ENCODE results near the gene PJVK. TPM values are rescaled to one million over a fixed set of nuclear protein-coding genes. Genes with fewer than 3 reads are reported as not detected.

The PJVK gene
- total and polyA plus RNA-seq, 10 of the 15 experiments (the other 5 are each of a cell fraction or from before 2014, with no cell fraction given) = 1.8 to 6.8 (median 3.2) TPM

DNA sequence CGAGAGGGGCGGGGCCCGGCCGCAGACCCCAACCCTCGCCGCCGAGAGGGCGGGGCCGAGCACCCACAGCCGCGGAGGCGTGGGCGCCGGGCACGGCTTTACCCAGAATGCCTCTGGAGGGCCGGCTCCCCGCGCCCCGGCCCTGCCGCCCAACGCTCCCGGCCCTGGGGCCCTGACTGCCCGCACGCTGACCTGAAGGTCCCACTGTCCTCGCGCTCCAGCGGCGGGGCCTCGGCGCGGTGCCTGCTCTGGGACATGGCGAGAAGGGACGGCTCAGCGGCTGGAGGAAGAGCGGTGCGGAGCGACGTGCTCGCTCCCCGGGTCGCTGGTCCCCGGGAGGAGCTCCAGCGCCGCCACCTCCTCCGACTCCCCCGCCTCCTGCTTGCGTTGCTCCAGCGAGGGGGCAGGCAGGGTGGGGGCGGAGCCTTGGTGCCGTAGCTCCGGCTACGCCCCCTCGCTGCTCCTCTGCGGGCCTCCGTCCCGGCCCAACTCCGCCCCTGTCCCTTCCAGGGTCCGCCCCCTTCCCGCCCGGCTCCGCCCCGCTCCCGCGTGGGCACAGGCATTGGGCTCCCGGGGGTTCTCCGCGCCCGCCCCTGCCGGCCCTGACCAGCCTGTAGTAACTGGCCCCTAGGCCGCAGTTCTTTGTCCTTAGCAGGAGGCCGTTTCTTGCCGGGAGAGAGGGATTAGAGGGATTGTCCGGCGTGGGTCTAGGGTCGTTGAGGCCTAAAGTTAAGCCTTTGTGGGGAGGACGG lies at the start of gene PJVK, which contains the start of gene PRKRA (continued):
- TF ChIP-seq TAF1 (IDR thresholded peaks at IDR 0.05; ENCODE audit: borderline replicate concordance, low read depth, low read length) = peak; percentile 58; the same call in 1 of the 2 replicates
- TF ChIP-seq RUNX3 (IDR thresholded peaks at IDR 0.05; ENCODE audit: low read length) = peak; percentile 37; the same call in 1 of the 2 replicates
- peak; percentile 39 to 50; a peak in 1 of 4 replicates for TF ChIP-seq IKZF2 (IDR thresholded peaks at IDR 0.05)
- TF ChIP-seq, protein P1, sequence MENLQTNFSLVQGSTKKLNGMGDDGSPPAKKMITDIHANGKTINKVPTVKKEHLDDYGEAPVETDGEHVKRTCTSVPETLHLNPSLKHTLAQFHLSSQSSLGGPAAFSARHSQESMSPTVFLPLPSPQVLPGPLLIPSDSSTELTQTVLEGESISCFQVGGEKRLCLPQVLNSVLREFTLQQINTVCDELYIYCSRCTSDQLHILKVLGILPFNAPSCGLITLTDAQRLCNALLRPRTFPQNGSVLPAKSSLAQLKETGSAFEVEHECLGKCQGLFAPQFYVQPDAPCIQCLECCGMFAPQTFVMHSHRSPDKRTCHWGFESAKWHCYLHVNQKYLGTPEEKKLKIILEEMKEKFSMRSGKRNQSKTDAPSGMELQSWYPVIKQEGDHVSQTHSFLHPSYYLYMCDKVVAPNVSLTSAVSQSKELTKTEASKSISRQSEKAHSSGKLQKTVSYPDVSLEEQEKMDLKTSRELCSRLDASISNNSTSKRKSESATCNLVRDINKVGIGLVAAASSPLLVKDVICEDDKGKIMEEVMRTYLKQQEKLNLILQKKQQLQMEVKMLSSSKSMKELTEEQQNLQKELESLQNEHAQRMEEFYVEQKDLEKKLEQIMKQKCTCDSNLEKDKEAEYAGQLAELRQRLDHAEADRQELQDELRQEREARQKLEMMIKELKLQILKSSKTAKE (IDR thresholded peaks at IDR 0.05; ENCODE audit: low read depth, poor library complexity, severe bottlenecking) = peak; percentile 26
- TF ChIP-seq, protein P2, sequence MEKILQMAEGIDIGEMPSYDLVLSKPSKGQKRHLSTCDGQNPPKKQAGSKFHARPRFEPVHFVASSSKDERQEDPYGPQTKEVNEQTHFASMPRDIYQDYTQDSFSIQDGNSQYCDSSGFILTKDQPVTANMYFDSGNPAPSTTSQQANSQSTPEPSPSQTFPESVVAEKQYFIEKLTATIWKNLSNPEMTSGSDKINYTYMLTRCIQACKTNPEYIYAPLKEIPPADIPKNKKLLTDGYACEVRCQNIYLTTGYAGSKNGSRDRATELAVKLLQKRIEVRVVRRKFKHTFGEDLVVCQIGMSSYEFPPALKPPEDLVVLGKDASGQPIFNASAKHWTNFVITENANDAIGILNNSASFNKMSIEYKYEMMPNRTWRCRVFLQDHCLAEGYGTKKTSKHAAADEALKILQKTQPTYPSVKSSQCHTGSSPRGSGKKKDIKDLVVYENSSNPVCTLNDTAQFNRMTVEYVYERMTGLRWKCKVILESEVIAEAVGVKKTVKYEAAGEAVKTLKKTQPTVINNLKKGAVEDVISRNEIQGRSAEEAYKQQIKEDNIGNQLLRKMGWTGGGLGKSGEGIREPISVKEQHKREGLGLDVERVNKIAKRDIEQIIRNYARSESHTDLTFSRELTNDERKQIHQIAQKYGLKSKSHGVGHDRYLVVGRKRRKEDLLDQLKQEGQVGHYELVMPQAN (conservative IDR thresholded peaks at IDR 0.05) = peak; percentile 88
- no peak for TF ChIP-seq TARDBP (IDR thresholded peaks at IDR 0.05; ENCODE audit: borderline replicate concordance)
- TF ChIP-seq RB1 (IDR thresholded peaks at IDR 0.05; ENCODE audit: borderline replicate concordance) = peak; percentile 16; the same call in 1 of the 2 replicates
- TF ChIP-seq ZNF217 (IDR thresholded peaks at IDR 0.05) = peak; percentile 70; the same call in 1 of the 2 replicates
- peak; percentile 68; the same call in 1 of the 2 replicates for TF ChIP-seq CBFB (IDR thresholded peaks at IDR 0.05; ENCODE audit: low read depth)
